ENCODE data around the gene SAC3D1.

SAC3D1 gene

GRCh38 chr11:65071907-65072630 is 31.1 kb downstream of the SAC3D1 start:
- ChIA-PET CTCF (interaction anchor here (1.0 to 1.3 kb wide), 4 partner anchors 8 to 58 kb away, joined by 3 to 6 read pairs (median 4); partner anchors contain the start of gene ARL2), POLR2A (no interaction called here)
- no peak for TF ChIP-seq CTCF (IDR thresholded peaks at IDR 0.05; ENCODE audit: control extremely low read depth, extremely low read depth, low read depth, missing control alignments)
- DNase-seq (ENCODE audit: extremely low spot score) = peak; percentile 65

- no peak for DNase-seq (ENCODE audit: extremely low spot score)
- CTCF ChIA-PET = interaction anchor here (1.0 to 1.3 kb wide), 3 partner anchors 9 to 58 kb away, joined by 4 to 6 read pairs (median 5); partner anchors contain the start of gene ARL2
- TF ChIP-seq CTCF (IDR thresholded peaks at IDR 0.05; ENCODE audit: control extremely low read depth, extremely low read depth, low read depth, missing control alignments) = no peak
- POLR2A ChIA-PET = no interaction called here
Measured at GRCh38 chr11:65072631-65072966, 31.6 kb downstream of the SAC3D1 start.

GRCh38 chr11:65077451-65077850 is 36.4 kb downstream of the SAC3D1 start:
- no peak for TF ChIP-seq CTCF (IDR thresholded peaks at IDR 0.05; ENCODE audit: control extremely low read depth, extremely low read depth, low read depth, missing control alignments)
- no peak for DNase-seq (ENCODE audit: extremely low spot score)
- ChIA-PET CTCF (interaction anchor here (0.9 to 3.6 kb wide), 7 partner anchors 8 to 63 kb away, joined by 3 to 19 read pairs (median 4); partner anchors contain the start of gene TM7SF2), POLR2A (no interaction called here)

GRCh38 chr11:65078151-65078550 is 37.1 kb downstream of the SAC3D1 start:
- peak; percentile 78 for TF ChIP-seq CTCF (IDR thresholded peaks at IDR 0.05; ENCODE audit: control extremely low read depth, extremely low read depth, low read depth, missing control alignments)
- POLR2A ChIA-PET = no interaction called here
- CTCF ChIA-PET = interaction anchor here (0.6 to 3.6 kb wide), 14 partner anchors 9 to 103 kb away, joined by 3 to 19 read pairs (median 4); partner anchors contain the start of genes ARL2, BATF2, NAALADL1 and TM7SF2
- peak; percentile 73 for DNase-seq (ENCODE audit: extremely low spot score)

- no peak for DNase-seq (ENCODE audit: extremely low spot score)
- ChIA-PET CTCF (interaction anchor here (0.6 to 3.6 kb wide), 14 partner anchors 10 to 102 kb away, joined by 3 to 19 read pairs (median 4); partner anchors contain the start of genes ARL2, BATF2, NAALADL1 and TM7SF2), POLR2A (interaction anchor here (0.6 to 0.7 kb wide), 2 partner anchors 427 to 728 kb away, joined by 5 to 7 read pairs; no protein-coding TSS in a partner anchor)
- TF ChIP-seq CTCF (IDR thresholded peaks at IDR 0.05; ENCODE audit: control extremely low read depth, extremely low read depth, low read depth, missing control alignments) = no peak
Measured at GRCh38 chr11:65078786-65079342, 37.9 kb downstream of the SAC3D1 start.

- no peak for TF ChIP-seq CTCF (IDR thresholded peaks at IDR 0.05; ENCODE audit: control extremely low read depth, extremely low read depth, low read depth, missing control alignments)
- POLR2A ChIA-PET = interaction anchor here (0.6 kb wide), 1 partner anchor 91 kb away, joined by 3 read pairs; no protein-coding TSS in a partner anchor
- CTCF ChIA-PET = interaction anchor here (1.0 to 1.8 kb wide), 7 partner anchors 11 to 489 kb away, joined by 3 to 10 read pairs (median 3); partner anchors contain the start of genes ARL2 and FAM89B
- no peak for DNase-seq (ENCODE audit: extremely low spot score)
Measured at GRCh38 chr11:65083134-65083833, 42.3 kb downstream of the SAC3D1 start.

Measured in GM10248 (cell line).